Measurements from ENCODE around the gene CACNA1C. TPM values are rescaled to one million over a fixed set of nuclear protein-coding genes. Genes with fewer than 3 reads are reported as not detected.

Gene CACNA1C
- total and polyA plus RNA-seq, 8 donors, result 0.31 to 55.8 (median 7.2) TPM

DNA sequence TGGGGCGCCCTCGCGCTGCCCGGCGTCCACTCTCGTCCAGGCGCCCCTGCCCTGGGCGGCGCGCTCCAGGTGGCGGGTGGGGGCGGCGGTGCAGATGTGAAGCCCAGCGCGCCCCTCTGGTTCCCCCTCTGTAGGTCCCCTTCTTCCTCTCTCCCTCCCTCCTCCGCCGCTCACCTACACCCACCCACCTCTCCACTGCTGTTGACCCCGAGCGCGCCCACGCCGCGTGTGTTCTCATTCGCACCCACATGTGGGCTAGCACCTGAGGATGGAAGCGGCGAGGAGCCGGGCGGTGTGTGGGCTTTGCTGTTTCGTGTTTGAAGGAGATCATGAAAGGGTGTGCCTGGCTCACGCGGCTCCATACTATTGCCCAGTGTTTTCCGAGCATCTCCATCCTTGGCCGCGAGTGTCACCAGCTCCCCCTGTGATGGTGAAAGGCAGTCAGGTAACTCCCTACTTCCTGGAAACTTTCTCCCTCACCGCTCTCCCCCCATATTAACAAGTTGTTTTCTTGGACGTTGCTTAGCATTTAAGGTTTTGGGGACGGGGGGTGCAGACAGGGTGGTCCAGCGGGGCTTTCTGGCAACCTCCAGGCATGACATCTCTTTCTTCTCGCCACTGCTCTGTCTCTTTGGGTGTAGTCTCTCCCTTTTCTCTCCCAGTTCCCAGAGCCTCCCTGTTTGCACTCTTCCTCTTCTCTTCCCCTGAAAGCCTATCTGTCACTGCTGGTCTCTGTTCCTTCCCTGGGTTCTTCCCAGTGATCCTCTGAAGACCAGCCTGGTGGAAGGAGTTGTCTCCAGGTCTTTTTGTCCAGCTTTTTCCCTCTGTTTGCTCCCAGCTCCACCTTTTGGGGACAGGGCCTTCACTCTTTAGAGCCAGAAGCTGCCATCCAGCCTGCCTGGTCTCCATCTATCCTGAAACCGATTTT lies 1.6 kb downstream of the CACNA1C start:
- Histone ChIP-seq H3K9me3 (no peaks in the 10 kb centered on the region), H3K27ac (peak overlapping the region in 4 of 5 donors; percentile 16 to 92 (median 84)), H3K4me3 (peak overlapping the region; percentile 57 to 63 (median 62)), H3K36me3 (no peaks in the 10 kb centered on the region), H3K27me3 (peaks cover 0 to 83% (median 45%) of the 10 kb centered on the region in 3 donors), H3K4me1 (peaks cover 0 to 52% (median 31%) of the 10 kb centered on the region in 4 donors)
- intact Hi-C loops (cut with DNase I; ENCODE audit: low total_unique reads), result no loop called here
- peak in 1 of 2 donors; percentile 61 for DNase-seq
- WGBS, 5 donors, result 7 to 13% (median 9%) methylated on average over 23 to 40 of the region's 40 CpGs
- TF ChIP-seq, protein P1, sequence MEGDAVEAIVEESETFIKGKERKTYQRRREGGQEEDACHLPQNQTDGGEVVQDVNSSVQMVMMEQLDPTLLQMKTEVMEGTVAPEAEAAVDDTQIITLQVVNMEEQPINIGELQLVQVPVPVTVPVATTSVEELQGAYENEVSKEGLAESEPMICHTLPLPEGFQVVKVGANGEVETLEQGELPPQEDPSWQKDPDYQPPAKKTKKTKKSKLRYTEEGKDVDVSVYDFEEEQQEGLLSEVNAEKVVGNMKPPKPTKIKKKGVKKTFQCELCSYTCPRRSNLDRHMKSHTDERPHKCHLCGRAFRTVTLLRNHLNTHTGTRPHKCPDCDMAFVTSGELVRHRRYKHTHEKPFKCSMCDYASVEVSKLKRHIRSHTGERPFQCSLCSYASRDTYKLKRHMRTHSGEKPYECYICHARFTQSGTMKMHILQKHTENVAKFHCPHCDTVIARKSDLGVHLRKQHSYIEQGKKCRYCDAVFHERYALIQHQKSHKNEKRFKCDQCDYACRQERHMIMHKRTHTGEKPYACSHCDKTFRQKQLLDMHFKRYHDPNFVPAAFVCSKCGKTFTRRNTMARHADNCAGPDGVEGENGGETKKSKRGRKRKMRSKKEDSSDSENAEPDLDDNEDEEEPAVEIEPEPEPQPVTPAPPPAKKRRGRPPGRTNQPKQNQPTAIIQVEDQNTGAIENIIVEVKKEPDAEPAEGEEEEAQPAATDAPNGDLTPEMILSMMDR (IDR thresholded peaks at IDR 0.05), result no peak
- TF ChIP-seq POLR2AphosphoS5 (IDR thresholded peaks at IDR 0.05), result peak in 1 of 3 donors; percentile 22

DNA sequence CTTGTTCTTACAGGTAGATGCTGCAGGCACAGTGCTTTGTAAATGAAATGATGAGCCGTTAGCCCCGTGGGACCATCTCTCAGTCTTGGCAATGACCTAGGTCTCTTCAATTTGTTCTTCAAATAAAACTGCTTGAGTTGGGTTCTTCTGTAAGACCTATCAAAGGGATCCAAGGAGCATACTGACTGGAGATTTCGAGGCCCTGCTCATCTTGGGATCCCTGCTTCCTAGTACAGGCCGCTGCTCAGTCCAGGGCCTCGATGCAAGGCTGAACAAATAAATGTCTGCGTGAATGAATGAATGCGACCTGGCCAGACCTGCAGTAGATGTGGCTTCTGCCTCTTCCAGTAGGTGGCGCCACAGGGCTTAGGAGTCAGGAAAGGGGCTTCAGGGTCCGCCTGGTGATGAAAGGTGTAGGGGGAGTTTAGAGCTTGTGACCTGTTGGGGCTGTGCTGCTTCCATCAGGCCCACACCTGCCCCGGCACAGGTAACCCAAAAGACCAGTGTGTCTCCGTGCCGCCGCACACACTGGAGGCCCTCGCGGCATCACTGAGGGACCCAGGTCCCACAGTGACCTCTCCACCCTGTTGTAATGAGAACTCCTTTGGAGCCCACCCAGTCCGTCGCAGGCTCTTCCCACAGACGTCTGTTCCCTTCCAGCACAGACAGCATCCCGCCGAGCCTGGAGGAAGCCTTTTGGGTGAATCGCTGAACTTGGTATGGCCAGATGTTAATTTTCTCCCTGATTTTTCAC lies 4.4 kb downstream of the CACNA1C start:
- intact Hi-C loops (cut with DNase I; ENCODE audit: low total_unique reads), result no loop called here
- TF ChIP-seq EP300 (IDR thresholded peaks at IDR 0.05) (no peak), POLR2A (IDR thresholded peaks at IDR 0.05) (no peak), POLR2AphosphoS5 (IDR thresholded peaks at IDR 0.05) (no peak)
- TF ChIP-seq, protein P1 (IDR thresholded peaks at IDR 0.05), result peak in 5 of 7 experiments; percentile 50 to 59 (median 57)
- H3K27ac ChIP-seq, result peak overlapping the region in 4 of 5 donors; percentile 14 to 92 (median 56)
- H3K4me1 ChIP-seq, result peaks cover 0 to 56% (median 33%) of the 10 kb centered on the region in 4 donors
- H3K27me3 ChIP-seq, result peaks cover 0 to 61% (median 38%) of the 10 kb centered on the region in 3 donors
- peak overlapping the region in 2 of 4 donors; percentile 11 to 57 for H3K4me3 ChIP-seq
- WGBS, 5 donors, result 53 to 63% (median 55%) methylated on average over 21 of the region's 21 CpGs
- no peaks in the 10 kb centered on the region for H3K9me3 ChIP-seq
- no peaks in the 10 kb centered on the region for H3K36me3 ChIP-seq
- DNase-seq, result peak; percentile 60 to 83

DNA sequence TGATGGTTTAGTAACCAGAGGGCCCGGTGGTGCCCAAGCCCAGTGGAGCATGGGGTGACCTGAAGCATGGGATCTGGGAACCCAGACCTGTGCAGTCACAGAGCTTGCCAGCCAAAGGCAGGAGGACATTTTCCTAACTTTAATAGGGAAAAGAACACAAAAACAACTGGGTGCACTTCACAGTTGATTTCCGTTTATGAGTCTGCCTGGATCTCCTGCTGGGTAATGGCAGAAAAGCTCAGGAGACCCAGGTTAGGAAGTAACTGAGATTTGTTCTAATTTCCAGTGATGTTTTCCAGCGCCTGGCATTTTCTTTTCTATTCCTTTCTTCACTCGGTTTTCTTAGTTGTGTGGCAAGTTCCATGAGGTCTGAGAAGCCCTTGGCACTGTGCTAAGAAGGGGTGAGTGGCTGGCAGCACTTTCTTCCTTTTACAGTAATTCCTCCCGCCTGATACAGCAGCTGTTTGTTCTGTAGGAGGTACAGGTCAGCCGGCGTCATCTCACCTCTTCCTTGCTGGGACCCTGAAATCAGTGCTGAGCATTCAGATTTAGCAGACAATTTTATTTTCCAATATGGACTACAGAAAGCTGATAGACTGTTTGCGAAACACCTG lies 5.1 kb downstream of the CACNA1C start:
- TF ChIP-seq POLR2A (IDR thresholded peaks at IDR 0.05), result no peak
- Histone ChIP-seq H3K4me3 (peak overlapping the region in 1 of 4 donors; percentile 11), H3K4me1 (peaks cover 0 to 55% (median 31%) of the 10 kb centered on the region in 4 donors), H3K36me3 (no peaks in the 10 kb centered on the region), H3K27me3 (peaks cover 0 to 57% (median 38%) of the 10 kb centered on the region in 3 donors), H3K9me3 (no peaks in the 10 kb centered on the region), H3K27ac (peak overlapping the region in 4 of 5 donors; percentile 14 to 92 (median 56))
- 43 to 69% (median 66%) methylated on average over 8 of the region's 8 CpGs for WGBS, 5 donors
- DNase-seq, result no peak
- intact Hi-C loops (cut with DNase I; ENCODE audit: low total_unique reads), result no loop called here

DNA sequence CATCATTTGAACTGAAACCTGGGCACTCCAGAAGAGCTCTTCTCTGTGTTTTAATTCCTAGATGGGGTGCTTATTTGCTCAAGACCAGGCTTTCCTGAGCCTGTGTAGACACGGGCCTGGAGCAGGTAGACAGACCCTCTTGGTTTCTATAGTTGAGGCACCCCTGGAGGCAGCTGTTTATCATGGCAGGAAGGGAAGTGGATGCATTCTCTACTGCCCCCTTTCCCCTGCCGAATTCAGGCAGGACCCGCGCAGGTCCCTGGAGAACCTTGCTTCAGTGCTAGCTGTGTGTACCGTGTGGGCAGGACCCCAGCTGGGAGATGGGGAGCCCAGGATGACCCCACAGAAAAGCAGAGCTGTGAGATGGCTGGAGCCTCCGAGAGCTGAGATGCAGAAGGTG lies 6.0 kb downstream of the CACNA1C start:
- Histone ChIP-seq H3K27ac (peak overlapping the region in 2 of 5 donors; percentile 72 to 92), H3K36me3 (no peaks in the 10 kb centered on the region), H3K4me3 (no peak overlapping the region), H3K9me3 (no peaks in the 10 kb centered on the region), H3K4me1 (peaks cover 0 to 50% (median 24%) of the 10 kb centered on the region in 4 donors), H3K27me3 (peaks cover 0 to 48% (median 30%) of the 10 kb centered on the region in 3 donors)
- no peak for DNase-seq
- WGBS, 5 donors, result 75 to 81% (median 78%) methylated on average over 5 to 6 of the region's 6 CpGs
- intact Hi-C loops (cut with DNase I; ENCODE audit: low total_unique reads), result no loop called here
- TF ChIP-seq EP300 (IDR thresholded peaks at IDR 0.05) (no peak), POLR2AphosphoS5 (IDR thresholded peaks at IDR 0.05) (no peak), POLR2A (IDR thresholded peaks at IDR 0.05) (no peak)
- TF ChIP-seq, protein P1 (IDR thresholded peaks at IDR 0.05), result no peak
